GM12801 (cell line): ENCODE results near the gene SUGT1.

Experiments used
- CTCF ChIP-seq: IDR thresholded peaks from one replicate; pipeline ENCODE4 v1.5.1; 2011; ENCODE audit warnings: control low read depth; ENCODE audit not compliant: insufficient read length; ENCODE audit errors: extremely low read depth

SUGT1 gene

GRCh38 chr13:52652196-52652979 is at the start of gene SUGT1:
Gene SUGT1 (plus strand): TSS chr13:52652836. CDS start chr13:52652921, 85 bp downstream.
- TF ChIP-seq CTCF, result no peak

- no peak for TF ChIP-seq CTCF
Measured at GRCh38 chr13:52615134-52615801, 37.4 kb upstream of the SUGT1 start.

- TF ChIP-seq CTCF, result no peak
Measured at GRCh38 chr13:52615812-52616211, 36.8 kb upstream of the SUGT1 start.

- no peak for TF ChIP-seq CTCF
Measured at GRCh38 chr13:52617070-52618060, 35.3 kb upstream of the SUGT1 start.

GRCh38 chr13:52638666-52639328 is 13.8 kb upstream of the SUGT1 start:
- TF ChIP-seq CTCF, result no peak

GRCh38 chr13:52642131-52642530 is 10.5 kb upstream of the SUGT1 start, which contains the start of gene HNRNPA1L2:
Gene HNRNPA1L2 (plus strand): TSS chr13:52642431. CDS start chr13:52642493, 62 bp downstream.
- TF ChIP-seq CTCF, result no peak
